DOHH2 (cell line): ENCODE data around the gene UEVLD.

Source experiments
- H3F3A ChIP-seq: fragments of 200-600 bp; sonication (generic), shearing (Covaris generic); 2 replicates; pipeline ENCODE4 v1.6.0; 2016; ENCODE audit warnings: antibody characterized with exemption, mild to moderate bottlenecking; ENCODE audit not compliant: control insufficient read depth, insufficient read depth
- H3K27ac ChIP-seq: fragments of 200-600 bp; sonication (generic); 2 replicates; pipeline ENCODE4 v1.5.1; 2014; ENCODE audit warnings: low read depth, mild to moderate bottlenecking, low read length, moderate library complexity
- H3K27me3 ChIP-seq: fragments of 200-600 bp; sonication (generic); 2 replicates; pipeline ENCODE4 v1.6.1; 2014; ENCODE audit warnings: mild to moderate bottlenecking, low read length, mixed read lengths; ENCODE audit not compliant: control insufficient read depth
- H3K36me3 ChIP-seq: fragments of 200-600 bp; sonication (generic); 2 replicates; pipeline ENCODE4 v1.6.1; 2014; ENCODE audit warnings: mild to moderate bottlenecking, low read length, moderate library complexity, mixed read lengths; ENCODE audit not compliant: control insufficient read depth
- H3K4me1 ChIP-seq: fragments of 200-600 bp; sonication (generic); 2 replicates; pipeline ENCODE4 v1.6.1; 2014; ENCODE audit warnings: mild to moderate bottlenecking, low read length, mixed read lengths; ENCODE audit not compliant: control insufficient read depth
- H3K4me2 ChIP-seq: fragments of 200-600 bp; sonication (generic); 2 replicates; pipeline ENCODE4 v1.6.0; 2014; ENCODE audit warnings: mild to moderate bottlenecking, low read length, moderate library complexity
- H3K4me3 ChIP-seq: fragments of 200-600 bp; sonication (generic); 2 replicates; pipeline ENCODE4 v1.5.1; 2014; ENCODE audit warnings: mild to moderate bottlenecking, low read length, mixed read lengths
- H3K79me2 ChIP-seq: fragments of 200-600 bp; sonication (generic); 2 replicates; pipeline ENCODE4 v1.6.1; 2014; ENCODE audit warnings: mild to moderate bottlenecking, low read length, mixed read lengths; ENCODE audit not compliant: control insufficient read depth
- H3K9me2 ChIP-seq: fragments of 200-600 bp; sonication (generic); replicated peaks from 2 replicates; pipeline ENCODE4 v1.6.1; 2014; ENCODE audit warnings: mild to moderate bottlenecking, low read length, mixed read lengths; ENCODE audit not compliant: control insufficient read depth
- H3K9me3 ChIP-seq: fragments of 200-600 bp; sonication (generic); 2 replicates; pipeline ENCODE4 v1.6.1; 2014; ENCODE audit warnings: antibody characterized with exemption, low read length, mixed read lengths; ENCODE audit not compliant: control insufficient read depth, insufficient read depth
- H4K20me1 ChIP-seq: fragments of 200-600 bp; sonication (generic); 2 replicates; pipeline ENCODE4 v1.6.0; 2014; ENCODE audit warnings: low read depth, mild to moderate bottlenecking, antibody characterized with exemption, low read length, moderate library complexity; ENCODE audit not compliant: control insufficient read depth, insufficient read depth
- CTCF ChIP-seq: fragments of 200-600 bp; sonication (generic); IDR thresholded peaks from one replicate; pipeline ENCODE4 v1.5.1; 2014; ENCODE audit warnings: antibody characterized with exemption, mild to moderate bottlenecking, low read depth, low read length; ENCODE audit not compliant: poor library complexity, severe bottlenecking
- EZH2phosphoT487 ChIP-seq: fragments of 200-600 bp; sonication (generic); IDR thresholded peaks from 2 replicates; pipeline ENCODE4 v1.6.1; 2017; ENCODE audit warnings: borderline replicate concordance, mild to moderate bottlenecking, antibody characterized with exemption, low read length, moderate library complexity, mixed read lengths

Gene UEVLD

DNA sequence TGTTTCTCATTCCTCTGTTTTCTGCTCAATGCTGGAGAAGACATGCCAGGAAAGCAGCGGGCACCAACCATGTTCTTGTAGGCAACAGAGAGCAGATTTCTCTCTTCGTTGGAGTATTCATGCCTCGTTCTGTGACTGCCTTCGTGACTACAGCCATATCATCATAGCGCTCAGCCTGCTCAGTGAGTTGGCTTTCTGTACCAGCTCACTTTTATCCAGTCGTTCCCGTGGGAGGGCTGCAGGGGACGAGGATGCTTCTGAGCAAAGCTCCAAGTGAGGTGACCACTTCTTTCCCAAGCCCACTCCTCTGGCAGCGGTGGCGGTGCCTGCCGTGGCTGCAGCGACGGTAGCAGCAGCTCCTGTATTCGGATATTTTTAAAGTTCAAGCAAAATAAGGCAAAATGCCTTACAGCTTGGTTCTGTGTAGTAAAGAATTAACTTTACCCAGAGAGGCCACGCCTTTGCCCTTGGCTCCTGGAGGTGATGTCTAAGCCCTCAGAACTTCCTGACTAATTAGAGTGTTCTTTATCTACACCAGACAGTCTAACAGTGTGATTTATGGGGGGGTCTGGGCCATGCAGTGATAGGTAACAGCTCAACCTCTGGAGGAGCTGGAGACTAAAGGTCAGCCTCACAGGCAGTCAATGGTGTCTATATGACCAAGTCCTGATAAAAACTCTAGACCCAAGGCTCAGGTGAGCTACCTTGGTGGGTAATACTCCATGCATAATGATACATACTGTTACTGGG is 97.6 kb downstream of the UEVLD start:
- Histone ChIP-seq H3K36me3 (peaks cover 55% of the 10 kb centered on the region), H3K4me1 (no peaks in the 10 kb centered on the region)
- TF ChIP-seq CTCF (no peak), EZH2phosphoT487 (no peak)

DNA sequence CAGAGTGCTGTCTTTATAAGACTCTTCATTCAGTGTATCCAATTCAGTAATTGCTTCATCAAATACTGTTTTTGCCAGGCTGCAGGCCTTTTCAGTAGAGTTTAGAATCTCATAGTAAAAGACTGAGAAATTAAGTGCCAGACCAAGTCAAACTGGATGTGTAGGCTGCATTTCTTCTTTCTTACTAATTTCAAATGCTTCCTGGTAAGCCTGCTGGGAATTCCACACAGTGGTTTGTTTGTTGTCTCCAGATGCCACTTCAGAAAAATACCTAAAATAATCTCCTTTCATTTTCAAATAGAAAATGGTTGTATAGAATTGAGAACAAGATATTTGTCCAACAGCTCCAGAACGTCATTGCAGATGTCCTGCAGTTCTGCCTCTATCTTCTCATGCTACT is 98.2 kb downstream of the UEVLD start:
- no peak overlapping the region for H3K4me3 ChIP-seq
- no peaks in the 10 kb centered on the region for H3K79me2 ChIP-seq
- no peaks in the 10 kb centered on the region for H3K9me3 ChIP-seq
- no peaks in the 10 kb centered on the region for H4K20me1 ChIP-seq
- TF ChIP-seq CTCF (no peak), EZH2phosphoT487 (no peak)
- no peaks in the 10 kb centered on the region for H3K9me2 ChIP-seq
- H3K27ac ChIP-seq: no peak overlapping the region
- H3F3A ChIP-seq: no peaks in the 10 kb centered on the region
- peaks cover 53% of the 10 kb centered on the region for H3K36me3 ChIP-seq
- no peaks in the 10 kb centered on the region for H3K27me3 ChIP-seq
- H3K4me2 ChIP-seq: no peak overlapping the region
- no peaks in the 10 kb centered on the region for H3K4me1 ChIP-seq

More for the DNA sequence above, 97.6 kb downstream of the UEVLD start:
- Histone ChIP-seq H3K79me2 (no peaks in the 10 kb centered on the region), H3K27me3 (no peaks in the 10 kb centered on the region), H3K27ac (no peak overlapping the region), H4K20me1 (no peaks in the 10 kb centered on the region), H3K4me3 (no peak overlapping the region), H3F3A (no peaks in the 10 kb centered on the region), H3K9me3 (no peaks in the 10 kb centered on the region), H3K4me2 (no peak overlapping the region), H3K9me2 (no peaks in the 10 kb centered on the region)

DNA sequence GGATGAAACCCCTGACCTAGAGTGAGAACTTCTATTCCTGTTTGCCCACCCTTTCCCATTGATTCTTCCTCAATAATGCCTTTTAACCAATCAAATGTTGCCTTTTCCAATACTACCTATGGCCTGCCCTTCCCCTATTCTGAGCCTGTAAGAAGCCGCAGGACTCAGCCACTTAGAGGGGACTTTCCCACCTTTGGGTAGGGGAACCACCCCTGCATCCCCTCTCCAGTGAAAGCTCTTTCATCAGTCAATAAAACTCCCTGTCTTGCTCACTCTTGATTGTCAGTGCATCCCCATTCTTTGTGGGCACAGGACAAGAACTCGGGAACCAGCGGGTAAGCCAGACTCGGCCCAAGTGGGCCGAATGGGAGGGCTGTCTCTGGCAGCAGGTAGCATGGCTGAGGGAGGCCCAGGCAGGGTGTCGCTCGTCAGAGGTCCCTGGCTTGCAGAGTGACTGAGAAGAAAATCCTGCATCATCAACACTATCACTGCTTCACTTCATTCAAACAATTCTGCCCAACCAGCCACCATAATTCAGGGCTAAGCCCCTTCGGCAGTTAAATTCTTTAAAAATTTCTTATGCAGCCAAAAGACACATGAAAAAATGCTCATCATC is 102.5 kb downstream of the UEVLD start:
- no peak for TF ChIP-seq EZH2phosphoT487
- no peak for TF ChIP-seq CTCF
- no peak overlapping the region for H3K4me3 ChIP-seq
- no peak overlapping the region for H3K27ac ChIP-seq
- no peaks in the 10 kb centered on the region for H3K79me2 ChIP-seq
- H4K20me1 ChIP-seq: no peaks in the 10 kb centered on the region
- no peaks in the 10 kb centered on the region for H3K27me3 ChIP-seq
- no peaks in the 10 kb centered on the region for H3K9me2 ChIP-seq
- no peaks in the 10 kb centered on the region for H3K9me3 ChIP-seq
- no peaks in the 10 kb centered on the region for H3F3A ChIP-seq
- peaks cover 60% of the 10 kb centered on the region for H3K36me3 ChIP-seq
- no peaks in the 10 kb centered on the region for H3K4me1 ChIP-seq
- H3K4me2 ChIP-seq: no peak overlapping the region
